Measurements from ENCODE around the gene AK4. TPM values are rescaled to one million over a fixed set of nuclear protein-coding genes. Genes with fewer than 3 reads are reported as not detected.

The AK4 gene
- total and polyA plus RNA-seq, 2 of the 8 experiments (the other 6 are each of a cell fraction or from before 2014, with no cell fraction given), result 64.5 to 175 TPM

GRCh38 chr1:65267683-65268082 is 119.7 kb downstream of the AK4 start:
- Histone ChIP-seq H3K9me3 (ENCODE audit: insufficient read depth in 2 of 2, low read depth in 1 of 2, low read length in 1 of 2) (no peaks in the 10 kb centered on the region), H3K4ac (replicated peaks; ENCODE audit: insufficient read length, low read depth, low read length) (no peak overlapping the region), H3K23me2 (ENCODE audit: low read depth, low read length) (peaks cover 4% of the 10 kb centered on the region), H4K91ac (replicated peaks; ENCODE audit: insufficient read length, low read length) (no peak overlapping the region), H3K14ac (ENCODE audit: insufficient read length) (no peak overlapping the region), H3K4me1 (replicated peaks in 1 of 4; ENCODE audit: control insufficient read depth in 3 of 4, insufficient read depth in 4 of 4, low read length in 3 of 4) (peaks cover 0 to 5% (median 3%) of the 10 kb centered on the region in 4 experiments; a peak in 5 of 7 replicates), H3K79me2 (ENCODE audit: control insufficient read depth in 1 of 2, insufficient read depth in 2 of 2, low read length in 2 of 2) (no peaks in the 10 kb centered on the region), H2BK120ac (replicated peaks; ENCODE audit: low read depth, low read length) (no peak overlapping the region), H4K5ac (ENCODE audit: insufficient read length, low read depth, low read length) (no peak overlapping the region), H2BK5ac (ENCODE audit: low read depth, low read length) (no peak overlapping the region), H2BK20ac (ENCODE audit: low read length) (no peak overlapping the region), H3K4me2 (ENCODE audit: insufficient read depth in 1 of 2, low read depth in 2 of 2, low read length in 2 of 2) (no peak overlapping the region), H2AFZ (ENCODE audit: low read length) (no peak overlapping the region), H3K27ac (ENCODE audit: low read depth, low read length) (no peak overlapping the region), H4K8ac (ENCODE audit: extremely low read depth, insufficient read depth, low read length) (no peak overlapping the region), H3K9ac (replicated peaks in 1 of 4; ENCODE audit: extremely low read depth in 1 of 4, low read depth in 3 of 4, low read length in 3 of 4) (no peak overlapping the region), H3K4me3 (ENCODE audit: extremely low read depth in 1 of 4, insufficient read depth in 2 of 4, low read depth in 3 of 4, low read length in 4 of 4) (no peak overlapping the region), H3K56ac (replicated peaks; ENCODE audit: insufficient read length, low read depth, low read length) (no peak overlapping the region), H2BK15ac (ENCODE audit: low read length) (no peak overlapping the region), H3K36me3 (ENCODE audit: control insufficient read depth in 2 of 4, insufficient read depth in 4 of 4, low read length in 3 of 4) (no peaks in the 10 kb centered on the region), H3K27me3 (replicated peaks in 1 of 4; ENCODE audit: control insufficient read depth in 3 of 4, extremely low read depth in 1 of 4, insufficient read depth in 3 of 4, low read length in 3 of 4) (no peaks in the 10 kb centered on the region; a peak in 3 of 7 replicates), H3K18ac (ENCODE audit: extremely low read depth, low read length) (no peak overlapping the region), H2BK12ac (ENCODE audit: low read depth, low read length) (no peak overlapping the region), H3K79me1 (ENCODE audit: low read depth, low read length) (no peaks in the 10 kb centered on the region), H4K20me1 (replicated peaks in 1 of 2; ENCODE audit: control insufficient read depth in 1 of 2, insufficient read depth in 2 of 2, low read length in 2 of 2) (no peaks in the 10 kb centered on the region), H2AK5ac (ENCODE audit: low read depth, low read length) (no peak overlapping the region), H3K23ac (ENCODE audit: insufficient read length) (no peak overlapping the region)
- ChIA-PET CTCF (ENCODE audit: partially characterized antibody) (interaction anchor here (0.7 to 3.8 kb wide), 10 partner anchors 9 to 420 kb away, joined by 3 to 17 read pairs (median 4); no protein-coding TSS in a partner anchor), POLR2A (ENCODE audit: partially characterized antibody) (interaction anchor here (1.2 to 1.7 kb wide), 3 partner anchors 11 to 63 kb away, joined by 3 to 6 read pairs (median 3); no protein-coding TSS in a partner anchor)
- FAIRE-seq (no peak), DNase-seq (ENCODE audit: low read depth in 1 of 2, low spot score in 2 of 2) (no peak)
- TF ChIP-seq ATF3 (IDR thresholded peaks at IDR 0.05; ENCODE audit: insufficient read depth, low read depth, low read length), result no peak
- WGBS, 2 experiments (ENCODE audit: extremely low coverage in 1 of 2, insufficient coverage in 1 of 2, insufficient read length in 1 of 2, insufficient replicate concordance in 2 of 2, low coverage in 1 of 2, low lambda C conversion rate in 2 of 2, missing lambda C conversion rate in 1 of 2), result 72% methylated on average over 1 of the region's 1 CpG; no CpG with 5 or more reads in 1 of the 2 experiments

All from H1 (cell line).